Heart right ventricle (tissue), 16 donors: ENCODE data around the gene ABCB11. TPM values are rescaled to one million over a fixed set of nuclear protein-coding genes. Genes with fewer than 3 reads are reported as not detected.

Experiments used
- ATAC-seq, 8 donors: fragments of 200-7000 bp; cut with Tn5 transposase; one replicate each; pipeline ENCODE4 v1.9.1; 2020; ENCODE audit warnings: mild to moderate bottlenecking in 8 of 8, moderate library complexity in 8 of 8, moderate number of reproducible peaks in 1 of 8
- DNase-seq, 2 donors: peaks; one replicate each; pipeline ENCODE4 v3.0.0-alpha.2; 2020
- H3K27ac ChIP-seq, 10 donors: fragments of 200-600 bp; sonication (generic) in 2 of 10; one replicate each; pipeline versions ENCODE4 v1.5.0 to v1.8.0; 2020 to 2022; ENCODE audit warnings: mild to moderate bottlenecking in 3 of 10
- H3K27me3 ChIP-seq, 7 donors: fragments of 200-600 bp; one replicate each; pipeline ENCODE4 v1.8.0; 2021 to 2022; ENCODE audit warnings: mild to moderate bottlenecking in 2 of 7
- H3K36me3 ChIP-seq, 9 donors: fragments of 200-600 bp; sonication (generic) in 1 of 9; one replicate each; pipeline versions ENCODE4 v1.5.0 to v1.8.0; 2020 to 2022; ENCODE audit warnings: mild to moderate bottlenecking in 2 of 9
- H3K4me1 ChIP-seq, 9 donors: fragments of 200-600 bp; sonication (generic) in 1 of 9; one replicate each; pipeline versions ENCODE4 v1.5.0 to v1.8.0; 2020 to 2022; ENCODE audit warnings: mild to moderate bottlenecking in 4 of 9
- H3K4me3 ChIP-seq, 10 donors: fragments of 200-600 bp; sonication (generic) in 2 of 10; one replicate each; pipeline versions ENCODE4 v1.5.0 to v1.8.0; 2020 to 2022; ENCODE audit warnings: mild to moderate bottlenecking in 7 of 10, moderate library complexity in 2 of 10
- H3K9me3 ChIP-seq, 11 donors: fragments of 200-600 bp in 10 of 11; sonication (generic) in 2 of 11; one replicate each; pipeline versions ENCODE4 v1.5.0 to v1.8.0; 2013 to 2022; ENCODE audit warnings: mild to moderate bottlenecking in 2 of 11, control low read depth in 1 of 11, moderate library complexity in 1 of 11
- WGBS, 2 donors: extraction: QIAGEN DNeasy Blood & Tissue Kit; methylation state at CpG; one replicate each; pipeline ENCODE4 v1.1.7; 2013; ENCODE audit warnings: inconsistent platforms in 1 of 2; 5-methylcytosine and 5-hydroxymethylcytosine counted together
- intact Hi-C, 10 donors: fragments of 100-400 bp; cut with DNase I; formaldehyde crosslinking; loops; one replicate each; pipeline versions ENCODE4 v1.11.1 to v1.14.2; 2022
- polyA plus RNA-seq, 2 donors: library from polyadenylated mRNA; stranded (reverse); fragments of 200-250 nt; gene quantifications; one replicate each; pipeline ENCODE4 v1.2.3, GENCODE V29; 2013
- total RNA-seq, 10 donors: library from RNA; stranded (reverse); fragmentation: NEBNext Ultra II Directional in 3 of 10; extraction: Animal tissue kit (Norgen Biotek cat#: 25700) in 3 of 10; gene quantifications; one replicate each; pipeline versions ENCODE4 v1.2.1 to v1.2.4, GENCODE V29; 2021 to 2023
- TF ChIP-seq, protein P1 (sequence below), 9 donors: fragments of 200-600 bp; sonication (generic) in 2 of 9; IDR thresholded peaks; one replicate each; pipeline versions ENCODE4 v1.5.0 to v1.8.0; 2021 to 2022; ENCODE audit warnings: antibody characterized with exemption in 9 of 9, mild to moderate bottlenecking in 5 of 9, moderate library complexity in 1 of 9
- donor health status: Arrhythmogenic right ventricular cardiomyopathy.
- donor health status: ischemic (EF 13 %, LVEDD 7.1; RV severe dilation, severe dysfunction).
- donor health status: healthy with polysubstance abuse.
- donor health status: DM: no; HTN: yes; CAD: no.
- donor health status: DM: no; HTN: no; CAD: no.
- donor health status: ischemic (EF 25% LVEDD 6.9; RV normal size, moderate dysfunction).
- donor health status: ischemic (EF 25% LVEDD 5.7; RV mildly dilated, moderate dysfunction).
- donor health status: healthy.
- donor health status: DM: yes; HTN: yes; CAD: no.
- donor health status: Ischemic cardiomyopathy.
- donor health status: ischemic (EF 35%, LVEDD 5.7; RV mildly dilated, moderate dysfunction).
- donor health status: nonischemic (EF 11% LVEDD 7.7; RV severe dilation, severe dysfunction).
- donor health status: DM: yes; HTN: yes; CAD: no.
- donor health status: PGD.
- donor health status: ischemic (EF 29% LVEDD 5.4; RV normal size, mild dysfunction).
- donor health status: nonischemic (EF 23%, LVEDD 6.1; RV moderate dilation, normal function).

Gene ABCB11
- total and polyA plus RNA-seq, 12 donors = 0.01 to 0.23 (median 0.06) TPM; not detected in 7

- Histone ChIP-seq H3K4me1 (peaks cover 0 to 19% (median 0%) of the 10 kb centered on the region in 9 donors), H3K9me3 (no peaks in the 10 kb centered on the region), H3K36me3 (no peaks in the 10 kb centered on the region), H3K27me3 (no peaks in the 10 kb centered on the region), H3K27ac (peak overlapping the region in 1 of 10 donors; percentile 25), H3K4me3 (no peak overlapping the region)
- DNase-seq (no peak), ATAC-seq (no peak)
- intact Hi-C loops = no loop called here
- WGBS, 2 donors = 86 to 93% methylated on average over 1 of the region's 1 CpG
- TF ChIP-seq, protein P1, sequence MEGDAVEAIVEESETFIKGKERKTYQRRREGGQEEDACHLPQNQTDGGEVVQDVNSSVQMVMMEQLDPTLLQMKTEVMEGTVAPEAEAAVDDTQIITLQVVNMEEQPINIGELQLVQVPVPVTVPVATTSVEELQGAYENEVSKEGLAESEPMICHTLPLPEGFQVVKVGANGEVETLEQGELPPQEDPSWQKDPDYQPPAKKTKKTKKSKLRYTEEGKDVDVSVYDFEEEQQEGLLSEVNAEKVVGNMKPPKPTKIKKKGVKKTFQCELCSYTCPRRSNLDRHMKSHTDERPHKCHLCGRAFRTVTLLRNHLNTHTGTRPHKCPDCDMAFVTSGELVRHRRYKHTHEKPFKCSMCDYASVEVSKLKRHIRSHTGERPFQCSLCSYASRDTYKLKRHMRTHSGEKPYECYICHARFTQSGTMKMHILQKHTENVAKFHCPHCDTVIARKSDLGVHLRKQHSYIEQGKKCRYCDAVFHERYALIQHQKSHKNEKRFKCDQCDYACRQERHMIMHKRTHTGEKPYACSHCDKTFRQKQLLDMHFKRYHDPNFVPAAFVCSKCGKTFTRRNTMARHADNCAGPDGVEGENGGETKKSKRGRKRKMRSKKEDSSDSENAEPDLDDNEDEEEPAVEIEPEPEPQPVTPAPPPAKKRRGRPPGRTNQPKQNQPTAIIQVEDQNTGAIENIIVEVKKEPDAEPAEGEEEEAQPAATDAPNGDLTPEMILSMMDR (IDR thresholded peaks at IDR 0.05) = no peak
Observed at GRCh38 chr2:168997794-168998193, 33.3 kb downstream of the ABCB11 start.

GRCh38 chr2:168997118-168997521 lies 34.0 kb downstream of the ABCB11 start:
- peak in 2 of 8 donors; percentile 49 to 69 for ATAC-seq
- 7 to 23% methylated on average over 1 of the region's 1 CpG for WGBS, 2 donors

GRCh38 chr2:168995744-168996143 lies 35.4 kb downstream of the ABCB11 start:
- no peak overlapping the region for H3K4me3 ChIP-seq
- ATAC-seq (no peak), DNase-seq (no peak)
- 83 to 91% methylated on average over 1 of the region's 1 CpG for WGBS, 2 donors
- intact Hi-C loops = no loop called here
- TF ChIP-seq, protein P1 (IDR thresholded peaks at IDR 0.05) = no peak
- H3K36me3 ChIP-seq = no peaks in the 10 kb centered on the region
- H3K4me1 ChIP-seq = peaks cover 0 to 26% (median 0%) of the 10 kb centered on the region in 9 donors
- H3K27me3 ChIP-seq = no peaks in the 10 kb centered on the region
- H3K27ac ChIP-seq = no peak overlapping the region
- H3K9me3 ChIP-seq = no peaks in the 10 kb centered on the region

More at GRCh38 chr2:168997118-168997521, 34.0 kb downstream of the ABCB11 start:
- intact Hi-C loops = no loop called here
- Histone ChIP-seq H3K4me1 (peaks cover 0 to 25% (median 0%) of the 10 kb centered on the region in 9 donors), H3K9me3 (no peaks in the 10 kb centered on the region), H3K36me3 (no peaks in the 10 kb centered on the region), H3K4me3 (no peak overlapping the region), H3K27me3 (no peaks in the 10 kb centered on the region), H3K27ac (peak overlapping the region in 1 of 10 donors; percentile 25)
- DNase-seq = no peak
- TF ChIP-seq, protein P1 (IDR thresholded peaks at IDR 0.05) = no peak

- H3K9me3 ChIP-seq = no peaks in the 10 kb centered on the region
- ATAC-seq (no peak), DNase-seq (no peak)
- H3K27ac ChIP-seq = no peak overlapping the region
- H3K27me3 ChIP-seq = no peaks in the 10 kb centered on the region
- TF ChIP-seq, protein P1 (IDR thresholded peaks at IDR 0.05) = no peak
- H3K4me3 ChIP-seq = no peak overlapping the region
- H3K36me3 ChIP-seq = no peaks in the 10 kb centered on the region
- 83 to 86% methylated on average over 3 of the region's 3 CpGs for whole genome bisulfite sequencing, 2 donors
- intact Hi-C loops = no loop called here
- peaks cover 0 to 26% (median 0%) of the 10 kb centered on the region in 9 donors for H3K4me1 ChIP-seq
Observed at GRCh38 chr2:168993538-168993937, 37.6 kb downstream of the ABCB11 start.
